Measurements from ENCODE around the gene CSKMT.
A peak's percentile ranks its signal among the peaks of the same experiment; 100 is the strongest.
"Not testable (repeated sequence)": the region's sequence is repeated elsewhere in the genome, so short reads cannot be mapped to it uniquely, and the experiment has no call there.

CSKMT gene

DNA sequence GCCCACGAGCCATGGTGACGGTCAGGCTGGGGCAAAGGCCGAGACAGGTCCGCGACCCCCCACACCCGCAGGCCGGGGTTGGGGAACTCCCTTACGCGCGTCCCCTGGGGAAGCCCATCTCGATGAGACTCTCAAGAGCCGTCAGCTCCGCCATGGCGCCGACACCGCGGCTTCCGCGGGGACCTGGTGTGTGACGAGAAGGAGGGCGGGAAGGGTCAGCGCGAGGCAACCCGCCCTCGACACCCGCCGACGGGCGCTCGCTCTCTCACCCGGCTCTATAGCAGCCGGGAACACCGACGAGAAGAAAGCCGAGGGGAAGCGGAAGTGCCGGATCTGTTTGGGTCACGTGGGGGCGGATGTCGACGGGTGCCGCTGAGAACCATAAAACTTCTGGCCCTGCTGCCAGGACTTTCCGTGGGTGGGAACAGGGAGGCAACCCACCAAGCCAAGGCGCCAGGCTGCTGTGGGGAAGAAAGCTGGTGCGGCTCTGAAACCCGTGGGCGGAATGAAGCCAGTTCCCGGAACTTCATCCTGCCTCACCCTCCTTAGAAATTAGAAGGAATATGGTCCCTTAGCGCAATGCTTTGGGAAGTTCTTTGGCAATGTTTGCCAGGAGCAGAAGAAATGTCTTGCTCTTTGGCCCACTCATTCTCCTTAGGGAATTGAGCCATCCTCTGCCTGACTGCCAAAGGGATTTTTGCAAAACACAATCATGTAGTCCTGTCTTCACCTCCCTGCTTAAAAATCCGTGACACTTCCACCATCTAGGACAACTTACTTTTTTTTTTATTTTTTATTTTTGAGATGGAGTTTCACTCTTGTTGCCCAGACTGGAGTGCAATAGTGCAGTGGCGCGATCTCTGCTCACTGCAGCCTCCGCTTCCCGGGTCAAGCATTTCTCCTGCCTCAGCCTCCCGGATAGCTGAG is 13.9 kb downstream of the CSKMT start, which contains the start of gene UBXN1:
Gene UBXN1 (minus strand): TSS at position 304 of the 927 bp plus-strand sequence. CDS start 150 bp downstream, at position 154.
- DNase-seq: peak; percentile 80
- in situ Hi-C loops (cut with HindIII; ENCODE audit: low pct_ligation_motif_present, low pct_unique_long_range_greater_than_20kb, low sequenced_read_pairs): no loop called here

DNA sequence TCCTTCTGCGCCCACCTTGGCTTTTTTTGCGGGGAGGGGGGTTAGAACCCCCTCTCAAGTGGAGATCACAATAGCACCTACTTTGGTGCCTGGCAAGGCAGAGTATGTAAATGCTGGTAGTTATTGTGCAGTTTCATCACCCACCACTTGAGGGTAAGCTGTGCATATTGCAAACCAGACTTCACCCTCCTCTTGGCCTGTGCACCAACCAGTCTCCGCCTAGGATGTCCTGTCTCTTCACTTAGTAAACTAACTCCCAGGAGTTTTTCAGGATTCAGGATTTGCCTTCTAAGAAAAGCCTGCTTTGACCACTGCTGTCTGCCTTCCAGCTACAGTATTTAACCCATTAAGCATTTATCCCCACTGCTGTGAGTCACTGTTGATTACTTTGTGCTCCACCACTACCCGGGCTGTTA is 15.7 kb downstream of the CSKMT start:
- in situ Hi-C loops (cut with HindIII; ENCODE audit: low pct_ligation_motif_present, low pct_unique_long_range_greater_than_20kb, low sequenced_read_pairs): no loop called here
- peak; percentile 74 for DNase-seq

DNA sequence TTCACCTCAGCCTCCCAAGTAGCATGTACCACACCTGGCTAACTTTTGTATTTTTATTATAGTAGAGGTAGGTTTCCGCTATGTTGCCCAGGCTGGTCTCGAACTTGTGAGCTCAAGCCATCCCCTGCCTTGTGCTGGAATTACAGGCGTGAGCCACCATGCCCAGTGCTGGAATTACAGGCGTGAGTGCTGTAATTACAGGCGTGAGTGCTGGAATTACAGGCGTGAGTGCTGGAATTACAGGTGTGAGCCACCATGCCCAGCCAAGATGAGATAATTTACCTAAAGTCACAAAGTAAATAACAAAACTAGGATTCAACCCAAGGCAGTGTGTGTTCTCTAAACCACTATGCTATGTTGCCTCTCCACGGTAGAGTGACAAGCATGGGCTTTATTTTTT is 17.4 kb downstream of the CSKMT start:
- DNase-seq: no peak
- in situ Hi-C loops (cut with HindIII; ENCODE audit: low pct_ligation_motif_present, low pct_unique_long_range_greater_than_20kb, low sequenced_read_pairs): no loop called here

DNA sequence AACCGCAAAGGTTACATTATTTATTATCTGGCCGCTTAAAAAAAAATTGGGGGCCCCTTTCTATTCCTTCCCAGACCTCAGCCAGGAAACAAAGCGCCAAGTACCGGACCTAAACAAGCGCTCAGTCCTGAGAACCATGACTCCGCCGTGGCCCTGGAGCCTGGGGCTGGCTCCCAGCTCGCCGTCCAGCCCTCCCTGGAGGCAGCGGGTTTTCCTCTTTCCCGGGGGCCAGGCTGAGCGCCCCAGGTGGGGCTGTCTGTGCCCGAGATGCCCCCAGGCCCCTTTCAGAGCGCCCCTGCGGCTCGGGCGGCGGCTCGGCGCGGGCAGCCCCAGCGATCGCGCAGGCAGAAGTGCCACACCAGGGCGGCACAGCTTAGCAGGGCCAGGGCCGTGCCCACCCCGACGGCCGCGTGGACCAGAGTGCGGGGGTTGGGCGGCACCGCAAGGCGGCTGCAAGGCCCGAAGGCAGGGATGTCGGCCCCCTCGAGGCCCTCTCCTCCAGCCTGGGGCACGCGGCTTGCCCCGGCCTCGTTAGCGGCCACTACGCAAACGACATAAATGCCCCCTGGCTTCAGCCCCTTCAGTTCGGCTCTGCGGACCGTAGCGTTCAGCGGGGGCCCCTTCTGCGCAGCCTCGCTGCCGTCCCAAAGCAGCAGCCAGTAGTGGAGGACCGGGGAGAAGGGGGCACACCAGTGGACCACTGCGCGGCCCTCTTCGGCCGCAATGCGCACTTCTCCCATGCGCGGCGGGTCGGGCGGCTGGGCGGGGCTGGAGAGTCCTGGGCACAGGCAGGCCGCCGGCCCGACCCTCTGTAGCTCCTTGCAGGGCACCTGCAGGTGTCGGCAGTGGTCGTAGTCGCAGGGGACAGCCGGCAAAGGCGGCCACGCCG is 22.6 kb downstream of the CSKMT start:
- no peak for DNase-seq
- in situ Hi-C loops (cut with HindIII; ENCODE audit: low pct_ligation_motif_present, low pct_unique_long_range_greater_than_20kb, low sequenced_read_pairs): no loop called here

DNA sequence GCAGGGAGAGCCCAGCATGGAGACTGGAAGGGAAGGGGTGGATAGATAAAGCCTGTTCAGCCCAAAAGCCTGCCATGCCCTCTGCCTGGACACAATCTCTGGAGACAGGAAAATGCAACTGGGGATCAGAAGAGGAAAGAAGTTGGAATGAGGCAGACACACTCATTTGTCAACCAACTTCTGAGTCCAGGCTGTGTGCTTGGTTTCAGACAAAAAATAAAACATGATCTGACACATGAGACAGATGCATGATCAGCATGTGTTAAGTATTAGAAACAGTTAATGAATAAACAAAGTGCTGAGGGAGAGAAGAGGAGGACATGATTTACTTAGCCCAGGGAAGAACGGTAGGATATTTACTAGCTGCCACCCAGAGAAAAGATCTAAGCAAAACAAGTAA is 23.4 kb downstream of the CSKMT start:
- in situ Hi-C loops (cut with HindIII; ENCODE audit: low pct_ligation_motif_present, low pct_unique_long_range_greater_than_20kb, low sequenced_read_pairs): no loop called here
- DNase-seq: no peak

DNA sequence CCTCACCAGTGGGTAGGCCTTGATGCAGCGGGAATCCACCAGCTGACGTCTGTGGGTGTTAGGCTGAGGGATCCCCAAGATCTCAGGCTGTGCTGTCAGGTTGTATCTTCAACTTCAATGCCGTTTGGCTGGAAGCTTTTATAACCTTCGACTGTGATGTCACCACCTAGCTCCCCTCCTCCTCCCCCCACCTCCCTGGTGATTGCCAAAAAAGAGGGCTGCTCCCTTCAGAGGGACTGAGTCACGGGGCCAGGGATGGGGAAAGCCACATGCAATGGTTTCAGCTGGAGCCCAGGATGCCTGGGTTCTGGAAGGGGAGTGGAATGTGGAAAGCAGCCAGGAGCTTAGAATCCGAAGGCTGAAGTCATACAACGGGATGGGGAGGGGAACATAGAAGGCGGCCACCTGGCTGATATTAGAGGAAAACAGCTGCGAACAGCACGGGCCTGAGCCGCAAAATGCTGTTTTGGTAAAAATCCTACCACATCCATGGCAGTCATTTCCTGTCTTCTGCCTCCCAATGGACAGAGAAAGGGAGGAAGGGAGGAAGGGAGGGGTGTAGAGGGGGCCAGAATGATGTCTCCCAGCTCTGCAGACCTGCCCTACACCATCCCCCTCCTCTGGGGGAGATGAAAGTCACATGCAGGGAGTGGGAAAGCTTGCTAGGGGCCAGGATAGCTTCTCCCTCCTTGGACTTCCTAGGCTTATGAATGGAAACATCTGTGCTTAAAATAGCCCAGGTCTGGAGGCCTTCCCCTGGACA is 24.5 kb downstream of the CSKMT start, which contains the start of gene LRRN4CL:
Gene LRRN4CL (minus strand): TSS at position 110 of the 763 bp plus-strand sequence. CDS start 1,022 bp downstream, outside the sequence.
- peak; percentile 34 for DNase-seq
- in situ Hi-C loops (cut with HindIII; ENCODE audit: low pct_ligation_motif_present, low pct_unique_long_range_greater_than_20kb, low sequenced_read_pairs): no loop called here

DNA sequence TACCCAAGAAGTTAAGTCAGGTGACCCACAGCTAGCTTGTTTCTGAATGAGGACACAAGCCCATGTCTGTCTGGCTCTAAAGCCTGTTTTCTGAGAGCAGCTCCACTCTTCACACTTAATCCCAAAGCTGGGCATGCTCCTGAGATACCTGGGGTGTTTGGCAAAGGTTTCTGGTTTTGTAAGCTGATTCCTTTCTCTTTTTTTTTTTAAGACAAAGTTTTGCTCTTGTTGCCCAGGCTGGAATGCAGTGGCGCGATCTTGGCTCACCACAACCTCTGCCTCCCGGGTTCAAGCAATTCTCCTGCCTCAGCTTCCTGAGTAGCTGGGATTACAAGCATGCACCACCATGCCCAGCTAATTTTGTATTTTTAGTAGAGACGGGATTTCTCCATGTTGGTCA is 28.5 kb downstream of the CSKMT start:
- in situ Hi-C loops (cut with HindIII; ENCODE audit: low pct_ligation_motif_present, low pct_unique_long_range_greater_than_20kb, low sequenced_read_pairs); DNase-seq: not testable (repeated sequence)

DNA sequence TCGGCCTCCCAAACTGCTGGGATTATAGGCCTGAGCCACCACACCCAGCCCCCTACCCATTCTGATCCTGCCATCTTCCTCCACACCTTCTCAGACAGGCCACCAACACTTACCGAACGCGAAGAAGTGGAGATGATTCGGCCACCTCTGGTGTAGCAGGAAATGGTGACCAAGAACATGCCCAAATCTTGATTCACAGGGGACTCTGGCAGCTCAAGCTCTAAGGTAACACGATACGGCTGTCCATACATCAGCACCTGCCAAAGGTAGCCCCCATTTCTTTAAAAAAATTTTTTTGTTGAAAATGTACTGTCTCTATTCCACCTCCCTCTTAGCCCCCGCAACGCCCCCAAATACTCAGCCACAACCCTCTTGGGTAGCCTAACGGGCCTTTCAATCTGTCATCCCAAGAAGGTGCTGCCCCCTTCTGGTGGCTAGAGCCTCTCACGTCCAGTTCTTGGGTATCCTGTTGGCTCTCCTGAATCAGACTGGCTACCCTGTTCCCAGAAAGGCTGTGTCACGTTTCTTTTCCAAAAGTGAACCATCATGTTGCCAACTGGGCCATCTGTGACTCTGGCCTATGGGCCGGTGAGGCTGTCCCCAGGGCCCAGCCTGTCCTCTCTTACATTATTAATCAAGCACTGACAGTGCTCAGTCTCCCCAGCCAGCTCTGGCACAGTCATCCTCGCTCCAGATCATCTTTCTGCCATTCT is 29.5 kb downstream of the CSKMT start:
- in situ Hi-C loops (cut with HindIII; ENCODE audit: low pct_ligation_motif_present, low pct_unique_long_range_greater_than_20kb, low sequenced_read_pairs): no loop called here
- peak; percentile 65 for DNase-seq

DNA sequence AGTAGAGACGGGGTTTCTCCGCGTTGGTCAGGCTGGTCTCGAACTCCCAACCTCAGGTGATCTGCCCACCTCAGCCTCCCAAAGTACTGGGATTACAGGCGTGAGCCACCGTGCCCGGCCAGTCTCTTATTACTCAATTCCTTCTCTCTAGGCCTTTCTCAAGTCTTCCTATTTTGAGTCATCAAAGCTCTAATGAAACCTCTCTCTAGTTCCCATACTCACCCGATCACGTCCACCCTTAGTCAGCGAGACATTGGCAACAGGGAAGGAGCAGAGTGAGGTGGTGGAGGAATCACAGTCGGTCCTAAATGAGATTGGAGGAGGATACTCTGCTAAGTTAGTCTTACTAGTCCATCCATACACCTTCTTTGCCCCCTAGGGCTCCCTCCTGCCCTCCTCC is 37.1 kb downstream of the CSKMT start:
- DNase-seq: no peak
- in situ Hi-C loops (cut with HindIII; ENCODE audit: low pct_ligation_motif_present, low pct_unique_long_range_greater_than_20kb, low sequenced_read_pairs): no loop called here

DNA sequence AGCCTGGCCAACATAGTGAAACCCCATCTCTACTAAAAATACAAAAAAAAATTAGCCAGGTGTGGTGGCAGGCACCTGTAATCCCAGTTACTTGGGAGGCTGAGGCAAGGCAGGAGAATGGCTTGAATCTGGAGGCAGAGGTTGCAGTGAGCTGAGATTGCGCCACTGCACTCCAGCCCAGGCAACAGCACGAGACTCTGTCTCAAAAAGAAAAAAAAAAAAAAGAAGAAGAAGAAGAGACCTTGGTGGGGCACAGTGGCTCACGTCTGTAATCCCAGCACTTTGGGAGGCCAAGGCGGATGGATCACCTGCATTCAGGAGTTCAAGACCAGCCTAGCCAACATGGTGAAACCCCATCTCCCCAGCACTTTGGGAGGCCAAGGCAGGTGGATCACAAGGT is 38.8 kb downstream of the CSKMT start:
- in situ Hi-C loops (cut with HindIII; ENCODE audit: low pct_ligation_motif_present, low pct_unique_long_range_greater_than_20kb, low sequenced_read_pairs); DNase-seq: not testable (repeated sequence)

DNA sequence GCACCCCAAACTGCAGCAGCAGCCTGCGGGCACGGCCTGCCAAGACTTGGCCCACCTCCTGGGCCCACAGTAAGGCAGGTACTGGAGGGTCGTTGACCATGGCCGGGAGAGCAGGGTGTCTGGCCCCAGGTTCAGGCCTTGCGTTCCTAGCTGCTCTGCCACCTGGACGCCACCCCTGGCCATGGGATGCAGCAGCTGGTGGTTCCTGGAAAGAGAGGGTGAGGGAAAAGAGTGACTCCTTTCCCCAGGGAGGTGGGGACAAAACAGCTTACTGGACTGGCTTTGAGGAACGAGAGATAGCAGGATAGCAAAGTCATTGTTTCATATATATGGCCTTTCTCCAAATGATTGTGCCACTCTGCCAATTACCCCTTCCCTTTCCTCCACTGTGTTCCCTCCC is 40.3 kb downstream of the CSKMT start:
- in situ Hi-C loops (cut with HindIII; ENCODE audit: low pct_ligation_motif_present, low pct_unique_long_range_greater_than_20kb, low sequenced_read_pairs): no loop called here
- DNase-seq: no peak

DNA sequence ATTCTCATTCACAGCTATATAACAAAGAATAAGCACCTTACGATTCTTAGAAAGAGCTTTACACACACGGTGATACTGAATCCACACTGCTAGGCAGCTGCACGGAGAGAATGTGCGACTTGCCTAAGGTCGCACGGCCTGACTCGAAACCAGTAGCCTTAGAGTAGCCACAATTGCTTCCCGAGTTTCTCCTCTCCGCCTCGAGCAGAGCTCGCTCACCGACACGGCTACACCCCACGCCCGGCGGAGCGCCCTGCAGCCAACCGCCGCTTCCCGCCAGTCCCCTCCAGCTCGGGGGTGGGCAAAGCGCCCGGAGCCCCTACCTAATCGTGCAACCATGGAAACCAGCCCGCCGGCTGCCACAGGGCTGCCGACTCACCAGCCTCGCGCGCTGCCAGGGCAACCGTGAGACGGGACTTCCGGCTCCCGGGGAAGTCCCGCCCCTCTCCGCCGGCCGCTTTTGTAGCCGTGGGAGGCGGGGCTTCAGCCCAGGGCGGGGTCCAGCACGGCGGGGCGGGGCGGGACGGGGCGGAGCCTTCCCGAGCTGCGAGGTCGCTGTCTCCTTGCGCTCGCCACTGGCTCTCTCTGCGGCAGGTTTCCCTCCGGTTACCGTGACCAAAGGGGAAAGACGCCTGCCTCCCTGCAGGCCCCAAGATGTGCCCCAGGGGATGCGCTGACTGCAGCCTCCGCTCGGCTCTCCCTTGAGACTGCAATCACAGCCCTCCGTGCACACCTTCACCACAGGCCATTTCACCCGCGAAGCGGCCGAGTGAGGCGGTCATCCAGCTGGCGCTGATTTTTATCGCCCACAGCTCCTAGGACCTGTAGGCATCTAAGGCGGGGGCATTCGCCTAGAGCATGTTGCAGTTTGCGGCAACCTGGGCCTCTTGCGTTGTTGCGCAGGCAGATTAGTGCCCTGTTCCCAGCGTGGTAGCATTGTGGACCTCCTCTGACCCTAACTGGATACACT is 41.1 kb downstream of the CSKMT start:
- in situ Hi-C loops (cut with HindIII; ENCODE audit: low pct_ligation_motif_present, low pct_unique_long_range_greater_than_20kb, low sequenced_read_pairs): no loop called here
- DNase-seq: peak; percentile 90

DNA sequence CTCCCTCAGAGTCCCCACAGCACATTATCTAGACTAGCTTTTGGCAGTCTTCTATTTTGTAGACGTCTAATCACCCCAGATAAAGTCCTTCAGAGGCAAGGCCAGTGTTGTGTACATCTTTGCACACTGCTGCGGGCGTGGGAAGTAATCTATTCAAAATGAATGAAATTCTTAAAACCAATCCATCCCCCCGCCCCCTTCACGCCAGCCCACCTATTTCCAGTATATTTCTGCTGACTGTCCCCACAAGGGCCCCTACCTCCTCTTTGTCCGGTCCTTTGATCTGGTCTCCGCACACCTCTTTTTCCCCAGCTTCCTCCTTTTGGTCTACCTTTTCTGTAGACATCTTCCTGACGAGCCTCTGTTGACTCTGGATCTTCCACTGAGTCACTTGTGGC is 41.7 kb downstream of the CSKMT start:
- in situ Hi-C loops (cut with HindIII; ENCODE audit: low pct_ligation_motif_present, low pct_unique_long_range_greater_than_20kb, low sequenced_read_pairs): no loop called here
- DNase-seq: no peak

DNA sequence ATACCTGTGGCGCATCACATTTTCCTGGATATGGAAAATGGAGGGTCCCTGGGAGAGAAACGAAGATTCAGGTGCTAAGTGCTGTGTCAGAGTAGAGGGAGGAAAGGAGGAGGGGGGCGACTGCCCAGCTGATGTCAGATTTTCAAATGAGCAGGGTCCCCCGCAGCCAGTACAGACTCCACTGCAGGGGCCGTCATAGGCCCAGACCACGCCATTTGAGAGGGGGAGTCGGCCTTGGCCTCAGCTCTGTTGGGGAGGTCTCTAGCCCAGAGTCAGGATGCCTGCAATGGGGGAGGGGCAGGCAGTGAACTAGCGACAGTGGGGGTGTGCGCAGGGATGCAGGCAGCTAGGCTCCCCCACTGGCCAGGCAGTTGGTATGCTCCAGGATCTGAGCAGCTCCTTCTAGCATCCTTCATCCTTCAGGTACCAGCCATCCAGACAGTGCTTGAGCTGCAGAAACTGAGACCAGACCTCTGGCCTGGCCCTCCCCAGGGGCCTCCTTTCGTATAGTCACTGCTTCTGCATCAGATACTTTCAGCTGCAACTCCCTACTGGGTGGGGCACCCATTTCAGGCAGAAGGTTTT is 42.3 kb downstream of the CSKMT start, which contains the start of the genes BSCL2 and GNG3:
Gene BSCL2 (minus strand): TSS at position 148 of the 585 bp plus-strand sequence. CDS start 229 bp downstream, outside the sequence.
Gene GNG3 (plus strand): TSS at position 400 of the 585 bp plus-strand sequence. CDS start 620 bp downstream, outside the sequence.
- in situ Hi-C loops (cut with HindIII; ENCODE audit: low pct_ligation_motif_present, low pct_unique_long_range_greater_than_20kb, low sequenced_read_pairs): no loop called here

DNA sequence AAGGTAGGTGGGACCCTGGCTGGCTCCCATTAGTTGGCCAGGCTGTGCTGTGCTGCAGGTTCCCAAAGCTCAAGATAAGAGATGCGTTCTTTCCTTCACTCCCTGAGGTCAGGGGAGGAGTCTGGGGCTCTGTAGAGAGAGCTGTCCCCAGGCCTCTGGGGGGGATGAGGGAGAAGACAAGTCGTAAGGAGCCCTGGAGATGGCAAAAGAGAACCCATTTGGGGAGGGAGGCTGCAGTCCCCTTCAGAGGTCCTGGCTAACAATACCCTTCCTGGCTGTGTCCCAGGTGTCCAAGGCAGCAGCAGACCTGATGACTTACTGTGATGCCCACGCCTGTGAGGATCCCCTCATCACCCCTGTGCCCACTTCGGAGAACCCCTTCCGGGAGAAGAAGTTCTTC is 43.3 kb downstream of the CSKMT start:
- in situ Hi-C loops (cut with HindIII; ENCODE audit: low pct_ligation_motif_present, low pct_unique_long_range_greater_than_20kb, low sequenced_read_pairs): no loop called here
- DNase-seq: no peak

More for the DNA sequence above, 42.3 kb downstream of the CSKMT start, which contains the start of the genes BSCL2 and GNG3:
- DNase-seq: no peak

DNA sequence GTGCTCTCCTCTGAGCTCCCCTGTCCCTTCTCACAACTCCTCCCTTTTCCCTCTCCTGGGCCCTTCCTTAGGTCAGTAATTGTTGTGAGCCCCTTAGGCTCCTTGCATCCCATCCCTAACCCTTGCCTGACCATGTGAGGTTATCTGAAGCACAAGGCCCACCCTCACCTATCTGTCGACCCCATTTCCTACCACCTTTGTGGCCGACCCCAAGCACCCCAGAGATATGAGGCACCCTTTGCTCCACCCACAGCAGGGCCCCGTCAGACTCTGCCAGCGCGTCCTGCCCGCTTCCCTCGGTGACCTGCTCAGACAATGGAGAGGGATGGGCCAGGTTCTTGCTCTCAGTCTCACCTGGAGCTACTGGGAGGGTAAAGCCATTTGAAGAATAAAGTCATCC is 43.7 kb downstream of the CSKMT start:
- in situ Hi-C loops (cut with HindIII; ENCODE audit: low pct_ligation_motif_present, low pct_unique_long_range_greater_than_20kb, low sequenced_read_pairs): no loop called here
- no peak for DNase-seq

Measured in ACHN (cell line).